Fibroblast of lung (primary cell): ENCODE measurements around the gene CFAP119. TPM values are rescaled to one million over a fixed set of nuclear protein-coding genes. Genes with fewer than 3 reads are reported as not detected.

Experiments used
- DNase-seq, 2 donors: peaks; one replicate each; pipeline versions ENCODE4 v3.0.0 to v3.0.0-alpha.2; 2010; ENCODE audit warnings: low read depth in 2 of 2
- H2AFZ ChIP-seq: 2 replicates; pipeline ENCODE4 v1.5.1; 2012; ENCODE audit warnings: low read length, control low read depth, inconsistent platforms
- H3K27ac ChIP-seq: 2 replicates; pipeline ENCODE4 v1.5.1; 2011; ENCODE audit warnings: low read length, control low read depth; ENCODE audit not compliant: insufficient read depth
- H3K27me3 ChIP-seq: 2 replicates; pipeline ENCODE4 v1.5.1; 2011; ENCODE audit warnings: mild to moderate bottlenecking, low read length; ENCODE audit not compliant: control insufficient read depth, insufficient read depth
- H3K36me3 ChIP-seq: 2 replicates; pipeline ENCODE4 v1.5.1; 2011; ENCODE audit warnings: low read length; ENCODE audit not compliant: control insufficient read depth, insufficient read depth
- H3K4me1 ChIP-seq: 2 replicates; pipeline ENCODE4 v1.5.1; 2011; ENCODE audit warnings: low read length; ENCODE audit not compliant: control insufficient read depth, insufficient read depth; ENCODE audit errors: extremely low read depth
- H3K4me2 ChIP-seq: 2 replicates; pipeline ENCODE4 v1.5.1; 2011; ENCODE audit warnings: low read length, control low read depth; ENCODE audit not compliant: insufficient read depth; ENCODE audit errors: extremely low read depth
- H3K4me3 ChIP-seq, 4 experiments: fragments of 200-600 bp in 1 of 4; sonication (generic) in 1 of 4; replicated peaks in 1 of 4; 2 replicates each; pipeline ENCODE4 v1.5.1; 2011 to 2016; ENCODE audit warnings: low read length in 4 of 4, low read depth in 3 of 4, mild to moderate bottlenecking in 3 of 4, control low read depth in 2 of 4, inconsistent platforms in 1 of 4, mixed read lengths in 1 of 4; ENCODE audit not compliant: insufficient read depth in 1 of 4; ENCODE audit errors: control extremely low read depth in 1 of 4
- H3K79me2 ChIP-seq: 2 replicates; pipeline ENCODE4 v1.5.1; 2012; ENCODE audit warnings: mild to moderate bottlenecking, low read length, inconsistent platforms; ENCODE audit not compliant: control insufficient read depth, insufficient read depth
- H3K9ac ChIP-seq: 2 replicates; pipeline ENCODE4 v1.5.1; 2011; ENCODE audit warnings: mild to moderate bottlenecking, low read length, control low read depth; ENCODE audit not compliant: insufficient read depth
- H3K9me3 ChIP-seq: 2 replicates; pipeline ENCODE4 v1.5.1; 2012; ENCODE audit warnings: low read depth, low read length; ENCODE audit not compliant: control insufficient read depth, insufficient read depth
- H4K20me1 ChIP-seq: 2 replicates; pipeline ENCODE4 v1.5.1; 2011; ENCODE audit warnings: low read length; ENCODE audit not compliant: control insufficient read depth, insufficient read depth; ENCODE audit errors: extremely low read depth
- CTCF ChIP-seq, 2 donors: IDR thresholded peaks in 1 of 2; conservative IDR thresholded peaks in 1 of 2; 1 replicate in 1 of 2; 2 replicates in 1 of 2; pipeline ENCODE4 v1.5.1; 2011 to 2012; ENCODE audit warnings: low read length in 2 of 2, control low read depth in 1 of 2, inconsistent platforms in 1 of 2, low read depth in 1 of 2, mild to moderate bottlenecking in 1 of 2
- EZH2 ChIP-seq: IDR thresholded peaks from 2 replicates; pipeline ENCODE4 v1.5.1; 2012; ENCODE audit warnings: low read length, control low read depth, mild to moderate bottlenecking; ENCODE audit errors: missing control alignments
- polyA plus RNA-seq, 2 donors: library from polyadenylated mRNA; depleted of rRNA in 1 of 2; stranded (reverse) in 1 of 2; unstranded in 1 of 2; fragments of >200 nt; gene quantifications; 2 replicates each; pipeline ENCODE4 v1.2.1, GENCODE V29; 2011 to 2012; ENCODE audit warnings: missing spikeins in 1 of 2
- total RNA-seq: library from RNA; depleted of rRNA; stranded (reverse); fragments of >200 nt; gene quantifications from 2 replicates; pipeline ENCODE4 v1.2.1, GENCODE V29; 2014

Gene CFAP119
- total and polyA plus RNA-seq, 2 donors (not counting 1 experiment from before 2014, with no cell fraction given), result 1.3 to 1.5 TPM

GRCh38 chr16:30793508-30794069 is 31.7 kb upstream of the CFAP119 start:
- Histone ChIP-seq H3K9ac (no peak overlapping the region), H3K36me3 (no peaks in the 10 kb centered on the region), H4K20me1 (no peaks in the 10 kb centered on the region), H3K9me3 (no peaks in the 10 kb centered on the region), H3K4me1 (no peaks in the 10 kb centered on the region), H3K27me3 (no peaks in the 10 kb centered on the region), H3K79me2 (no peaks in the 10 kb centered on the region), H3K27ac (no peak overlapping the region), H3K4me2 (no peak overlapping the region), H3K4me3 (no peak overlapping the region), H2AFZ (no peak overlapping the region)
- TF ChIP-seq CTCF (conservative IDR thresholded peaks at IDR 0.05 in 1 of 2, IDR thresholded peaks at IDR 0.05 in 1 of 2; ENCODE audit: low read depth in 1 of 2, low read length in 2 of 2) (no peak), EZH2 (no peak)
- no peak for DNase-seq

GRCh38 chr16:30787613-30788378 is 25.9 kb upstream of the CFAP119 start:
- TF ChIP-seq EZH2, result no peak
- TF ChIP-seq CTCF (conservative IDR thresholded peaks at IDR 0.05 in 1 of 2, IDR thresholded peaks at IDR 0.05 in 1 of 2; ENCODE audit: low read depth in 1 of 2, low read length in 2 of 2), result no peak
- Histone ChIP-seq H3K79me2 (peaks cover 20% of the 10 kb centered on the region), H3K27ac (peak overlapping the region; percentile 87), H3K9ac (peak overlapping the region; percentile 94), H4K20me1 (no peaks in the 10 kb centered on the region), H3K36me3 (peaks cover 8% of the 10 kb centered on the region), H2AFZ (peak overlapping the region; percentile 89), H3K9me3 (no peaks in the 10 kb centered on the region), H3K4me2 (peak overlapping the region; percentile 90), H3K4me1 (peaks cover 6% of the 10 kb centered on the region), H3K4me3 (peak overlapping the region; percentile 65 to 95 (median 86)), H3K27me3 (no peaks in the 10 kb centered on the region)
- DNase-seq, result no peak

GRCh38 chr16:30786936-30787612 is 25.2 kb upstream of the CFAP119 start, which contains the start of gene ZNF629:
Gene ZNF629 (minus strand): TSS chr16:30787205. CDS start chr16:30784482, 2,723 bp downstream.
- no peak for TF ChIP-seq CTCF (conservative IDR thresholded peaks at IDR 0.05 in 1 of 2, IDR thresholded peaks at IDR 0.05 in 1 of 2; ENCODE audit: low read depth in 1 of 2, low read length in 2 of 2)
- TF ChIP-seq EZH2, result no peak
- Histone ChIP-seq H2AFZ (peak within 1 kb of the TSS; percentile 89), H4K20me1 (no peaks in the 10 kb centered on the region), H3K4me1 (peaks cover 6% of the 10 kb centered on the region), H3K27me3 (no peaks in the 10 kb centered on the region), H3K4me2 (peak within 1 kb of the TSS; percentile 93), H3K4me3 (peak within 1 kb of the TSS; percentile 78 to 95 (median 86)), H3K9me3 (no peaks in the 10 kb centered on the region), H3K27ac (peak within 1 kb of the TSS; percentile 87), H3K36me3 (peaks cover 12% of the 10 kb centered on the region), H3K79me2 (peaks cover 20% of the 10 kb centered on the region), H3K9ac (peak within 1 kb of the TSS; percentile 94)
- DNase-seq, result peak; percentile 67 to 77
